ENCODE data around the gene TP53. TPM values are rescaled to one million over a fixed set of nuclear protein-coding genes. Genes with fewer than 3 reads are reported as not detected.

Gene TP53
- total and polyA plus RNA-seq, 9 of the 15 experiments (the other 6 are each of a cell fraction or from before 2014, with no cell fraction given): 2.8 to 14.0 (median 7.1) TPM

DNA sequence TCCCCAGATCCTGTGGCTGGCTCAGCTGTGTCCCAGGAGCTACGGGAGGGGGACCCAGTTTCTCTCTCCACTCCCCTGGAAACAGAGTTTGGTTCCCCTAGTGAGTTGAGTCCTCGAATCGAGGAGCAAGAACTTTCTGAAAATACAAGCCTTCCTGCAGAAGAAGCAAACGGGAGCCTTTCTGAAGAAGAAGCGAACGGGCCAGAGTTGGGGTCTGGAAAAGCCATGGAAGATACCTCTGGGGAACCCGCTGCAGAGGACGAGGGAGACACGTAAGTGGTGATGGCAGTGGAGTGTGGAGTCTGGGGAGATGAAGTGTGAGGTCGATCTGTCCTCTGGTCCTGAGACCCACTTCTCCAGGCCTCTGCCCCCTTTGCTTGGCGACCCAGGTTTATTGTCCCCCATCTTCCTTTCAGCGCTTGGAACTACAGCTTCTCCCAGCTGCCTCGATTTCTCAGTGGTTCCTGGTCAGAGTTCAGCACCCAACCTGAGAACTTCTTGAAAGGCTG, 1.6 kb upstream of the TP53 start:
- Histone ChIP-seq H4K20me1 (replicated peaks; ENCODE audit: control insufficient read depth, insufficient read depth, low read length) (no peaks in the 10 kb centered on the region), H3K4me3 (peak overlapping the region; percentile 78), H3K79me2 (ENCODE audit: control insufficient read depth, insufficient read depth, low read length) (peaks cover 52% of the 10 kb centered on the region), H3K36me3 (ENCODE audit: control insufficient read depth, insufficient read depth, low read length) (peaks cover 21% of the 10 kb centered on the region), H3K9ac (ENCODE audit: insufficient read depth in 1 of 2, low read depth in 2 of 2, low read length in 2 of 2) (peak overlapping the region; percentile 71 to 96), H3K27me3 (ENCODE audit: control insufficient read depth in 2 of 2, insufficient read depth in 2 of 2, low read length in 2 of 2) (no peaks in the 10 kb centered on the region), H2AFZ (ENCODE audit: low read depth, low read length) (peak overlapping the region; percentile 82), H3K4me2 (ENCODE audit: insufficient read depth, low read length) (peak overlapping the region; percentile 99), H3K9me1 (ENCODE audit: control insufficient read depth, insufficient read depth, low read length) (no peaks in the 10 kb centered on the region), H3K27ac (ENCODE audit: extremely low read depth, low read depth, low read length) (peak overlapping the region; percentile 60; the same call in 1 of the 3 replicates), H3K9me3 (replicated peaks; ENCODE audit: control insufficient read depth, insufficient read depth, low read depth, low read length) (no peaks in the 10 kb centered on the region), H3K4me1 (replicated peaks in 1 of 2; ENCODE audit: control insufficient read depth in 2 of 2, insufficient read depth in 2 of 2, low read length in 2 of 2) (peaks cover 6 to 21% of the 10 kb centered on the region in 2 experiments; a peak in 3 of 5 replicates)
- 0% methylated on average over 12 of the region's 13 CpGs for WGBS (ENCODE audit: insufficient coverage, low coverage, missing lambda C conversion rate)
- intact Hi-C loops (cut with micrococcal nuclease) (loop anchor here (1.0 to 5.0 kb wide), 3 partner anchors 28 to 102 kb away; partner anchors contain the start of gene DNAH2), in situ Hi-C loops (cut with MboI) (loop anchor here (5.0 kb wide), 1 partner anchor 57 kb away; the partner anchor contains the start of gene SHBG)
- ATAC-seq: no peak
- ChIA-PET CTCF (ENCODE audit: low intra/inter-chr PET ratio) (interaction anchor here (1.4 to 2.7 kb wide), 2 partner anchors 55 to 127 kb away, joined by 4 to 18 read pairs; partner anchors contain the start of gene SENP3), POLR2A (interaction anchor here (0.6 to 7.3 kb wide), 7 partner anchors 11 to 204 kb away, joined by 3 to 67 read pairs (median 4); partner anchors contain the start of genes ATP1B2, EFNB3 and SAT2)
- no peak for TF ChIP-seq DPF2 (IDR thresholded peaks at IDR 0.05)
- no peak for TF ChIP-seq SIRT6 (IDR thresholded peaks at IDR 0.05; ENCODE audit: low read depth, low read length)
- TF ChIP-seq, protein P1, sequence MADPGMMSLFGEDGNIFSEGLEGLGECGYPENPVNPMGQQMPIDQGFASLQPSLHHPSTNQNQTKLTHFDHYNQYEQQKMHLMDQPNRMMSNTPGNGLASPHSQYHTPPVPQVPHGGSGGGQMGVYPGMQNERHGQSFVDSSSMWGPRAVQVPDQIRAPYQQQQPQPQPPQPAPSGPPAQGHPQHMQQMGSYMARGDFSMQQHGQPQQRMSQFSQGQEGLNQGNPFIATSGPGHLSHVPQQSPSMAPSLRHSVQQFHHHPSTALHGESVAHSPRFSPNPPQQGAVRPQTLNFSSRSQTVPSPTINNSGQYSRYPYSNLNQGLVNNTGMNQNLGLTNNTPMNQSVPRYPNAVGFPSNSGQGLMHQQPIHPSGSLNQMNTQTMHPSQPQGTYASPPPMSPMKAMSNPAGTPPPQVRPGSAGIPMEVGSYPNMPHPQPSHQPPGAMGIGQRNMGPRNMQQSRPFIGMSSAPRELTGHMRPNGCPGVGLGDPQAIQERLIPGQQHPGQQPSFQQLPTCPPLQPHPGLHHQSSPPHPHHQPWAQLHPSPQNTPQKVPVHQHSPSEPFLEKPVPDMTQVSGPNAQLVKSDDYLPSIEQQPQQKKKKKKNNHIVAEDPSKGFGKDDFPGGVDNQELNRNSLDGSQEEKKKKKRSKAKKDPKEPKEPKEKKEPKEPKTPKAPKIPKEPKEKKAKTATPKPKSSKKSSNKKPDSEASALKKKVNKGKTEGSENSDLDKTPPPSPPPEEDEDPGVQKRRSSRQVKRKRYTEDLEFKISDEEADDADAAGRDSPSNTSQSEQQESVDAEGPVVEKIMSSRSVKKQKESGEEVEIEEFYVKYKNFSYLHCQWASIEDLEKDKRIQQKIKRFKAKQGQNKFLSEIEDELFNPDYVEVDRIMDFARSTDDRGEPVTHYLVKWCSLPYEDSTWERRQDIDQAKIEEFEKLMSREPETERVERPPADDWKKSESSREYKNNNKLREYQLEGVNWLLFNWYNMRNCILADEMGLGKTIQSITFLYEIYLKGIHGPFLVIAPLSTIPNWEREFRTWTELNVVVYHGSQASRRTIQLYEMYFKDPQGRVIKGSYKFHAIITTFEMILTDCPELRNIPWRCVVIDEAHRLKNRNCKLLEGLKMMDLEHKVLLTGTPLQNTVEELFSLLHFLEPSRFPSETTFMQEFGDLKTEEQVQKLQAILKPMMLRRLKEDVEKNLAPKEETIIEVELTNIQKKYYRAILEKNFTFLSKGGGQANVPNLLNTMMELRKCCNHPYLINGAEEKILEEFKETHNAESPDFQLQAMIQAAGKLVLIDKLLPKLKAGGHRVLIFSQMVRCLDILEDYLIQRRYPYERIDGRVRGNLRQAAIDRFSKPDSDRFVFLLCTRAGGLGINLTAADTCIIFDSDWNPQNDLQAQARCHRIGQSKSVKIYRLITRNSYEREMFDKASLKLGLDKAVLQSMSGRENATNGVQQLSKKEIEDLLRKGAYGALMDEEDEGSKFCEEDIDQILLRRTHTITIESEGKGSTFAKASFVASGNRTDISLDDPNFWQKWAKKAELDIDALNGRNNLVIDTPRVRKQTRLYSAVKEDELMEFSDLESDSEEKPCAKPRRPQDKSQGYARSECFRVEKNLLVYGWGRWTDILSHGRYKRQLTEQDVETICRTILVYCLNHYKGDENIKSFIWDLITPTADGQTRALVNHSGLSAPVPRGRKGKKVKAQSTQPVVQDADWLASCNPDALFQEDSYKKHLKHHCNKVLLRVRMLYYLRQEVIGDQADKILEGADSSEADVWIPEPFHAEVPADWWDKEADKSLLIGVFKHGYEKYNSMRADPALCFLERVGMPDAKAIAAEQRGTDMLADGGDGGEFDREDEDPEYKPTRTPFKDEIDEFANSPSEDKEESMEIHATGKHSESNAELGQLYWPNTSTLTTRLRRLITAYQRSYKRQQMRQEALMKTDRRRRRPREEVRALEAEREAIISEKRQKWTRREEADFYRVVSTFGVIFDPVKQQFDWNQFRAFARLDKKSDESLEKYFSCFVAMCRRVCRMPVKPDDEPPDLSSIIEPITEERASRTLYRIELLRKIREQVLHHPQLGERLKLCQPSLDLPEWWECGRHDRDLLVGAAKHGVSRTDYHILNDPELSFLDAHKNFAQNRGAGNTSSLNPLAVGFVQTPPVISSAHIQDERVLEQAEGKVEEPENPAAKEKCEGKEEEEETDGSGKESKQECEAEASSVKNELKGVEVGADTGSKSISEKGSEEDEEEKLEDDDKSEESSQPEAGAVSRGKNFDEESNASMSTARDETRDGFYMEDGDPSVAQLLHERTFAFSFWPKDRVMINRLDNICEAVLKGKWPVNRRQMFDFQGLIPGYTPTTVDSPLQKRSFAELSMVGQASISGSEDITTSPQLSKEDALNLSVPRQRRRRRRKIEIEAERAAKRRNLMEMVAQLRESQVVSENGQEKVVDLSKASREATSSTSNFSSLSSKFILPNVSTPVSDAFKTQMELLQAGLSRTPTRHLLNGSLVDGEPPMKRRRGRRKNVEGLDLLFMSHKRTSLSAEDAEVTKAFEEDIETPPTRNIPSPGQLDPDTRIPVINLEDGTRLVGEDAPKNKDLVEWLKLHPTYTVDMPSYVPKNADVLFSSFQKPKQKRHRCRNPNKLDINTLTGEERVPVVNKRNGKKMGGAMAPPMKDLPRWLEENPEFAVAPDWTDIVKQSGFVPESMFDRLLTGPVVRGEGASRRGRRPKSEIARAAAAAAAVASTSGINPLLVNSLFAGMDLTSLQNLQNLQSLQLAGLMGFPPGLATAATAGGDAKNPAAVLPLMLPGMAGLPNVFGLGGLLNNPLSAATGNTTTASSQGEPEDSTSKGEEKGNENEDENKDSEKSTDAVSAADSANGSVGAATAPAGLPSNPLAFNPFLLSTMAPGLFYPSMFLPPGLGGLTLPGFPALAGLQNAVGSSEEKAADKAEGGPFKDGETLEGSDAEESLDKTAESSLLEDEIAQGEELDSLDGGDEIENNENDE (IDR thresholded peaks at IDR 0.05; ENCODE audit: low read depth, low read length): no peak
- no peak for TF ChIP-seq ZNF780A (CRISPR knock-in tag; IDR thresholded peaks at IDR 0.05)
- no peak for TF ChIP-seq POLR3A (IDR thresholded peaks at IDR 0.05; ENCODE audit: borderline replicate concordance, extremely low read depth, insufficient read depth, insufficient read length)
- TF ChIP-seq NFIX (CRISPR knock-in tag; IDR thresholded peaks at IDR 0.05; ENCODE audit: low read depth): no peak
- no TSS peak for BruUV-seq (replicated peaks)
- FAIRE-seq: no peak
- no peak for DNase-seq (ENCODE audit: extremely low read depth in 1 of 4, low spot score in 3 of 4)
